HT-29 (cell line): ENCODE data around the gene POLR2F. TPM values are rescaled to one million over a fixed set of nuclear protein-coding genes. Genes with fewer than 3 reads are reported as not detected.
A peak's percentile ranks its signal among the peaks of the same experiment; 100 is the strongest.

Experiments used
- DNase-seq: peaks from one replicate; pipeline ENCODE4 v3.0.0-alpha.2; 2015; ENCODE audit warnings: low spot score
- total RNA-seq: library from RNA; depleted of rRNA; stranded (reverse); fragments of >200 nt; shearing (Covaris generic); gene quantifications from 2 replicates; pipeline ENCODE4 v1.2.3, GENCODE V29; 2014; rRNA removed

Gene POLR2F
- total RNA-seq, 1 experiment from 2014 or later = 122 TPM

- DNase-seq = no peak
These were observed 52.4 kb downstream of the POLR2F start for GRCh38 chr22:38005943-38006342.

- DNase-seq = no peak
These were observed 53.4 kb downstream of the POLR2F start for GRCh38 chr22:38006906-38007305.

- no peak for DNase-seq
These were observed 53.9 kb downstream of the POLR2F start for GRCh38 chr22:38007330-38007902.

- DNase-seq = no peak
These were observed 55.7 kb downstream of the POLR2F start for GRCh38 chr22:38009000-38009806.

- no peak for DNase-seq
These were observed 59.1 kb downstream of the POLR2F start for GRCh38 chr22:38012604-38013072.

- DNase-seq = no peak
These were observed 60.6 kb downstream of the POLR2F start for GRCh38 chr22:38014083-38014482.

- DNase-seq = peak; percentile 25
These were observed 63.0 kb downstream of the POLR2F start for GRCh38 chr22:38016182-38017151.

GRCh38 chr22:38017272-38017920, 63.9 kb downstream of the POLR2F start:
- peak; percentile 29 for DNase-seq

- DNase-seq = no peak
These were observed 64.7 kb downstream of the POLR2F start for GRCh38 chr22:38017939-38018885.

Other genes with a start within 250 kb of the POLR2F start
- gene GCAT, start 145.8 kb upstream of the POLR2F start, total RNA-seq = 23.5 and 29.6 TPM in 2 replicates
- gene GALR3, start 130.3 kb upstream of the POLR2F start, total RNA-seq = not detected in 2 replicates
- 17.8 and 19.6 TPM in 2 replicates for gene ANKRD54, start 109.4 kb upstream of the POLR2F start, total RNA-seq
- gene EIF3L, start 104.3 kb upstream of the POLR2F start, total RNA-seq = 219 and 230 TPM in 2 replicates
- 23.7 and 25.7 TPM in 2 replicates for gene MICALL1, start 47.4 kb upstream of the POLR2F start, total RNA-seq
- gene C22orf23, start 98 bp upstream of the POLR2F start, total RNA-seq = not detected in 2 replicates
- not detected in 2 replicates for gene SOX10, start 30.9 kb downstream of the POLR2F start, total RNA-seq
- gene PICK1, start 103.7 kb downstream of the POLR2F start, total RNA-seq = 49.5 and 52.5 TPM in 2 replicates
- gene SLC16A8, start 130.5 kb downstream of the POLR2F start, total RNA-seq = not detected in 2 replicates
- gene BAIAP2L2, start 157.0 kb downstream of the POLR2F start, total RNA-seq = 9.5 and 11.6 TPM in 2 replicates
- gene PLA2G6, start 228.1 kb downstream of the POLR2F start, total RNA-seq = 13.0 and 16.1 TPM in 2 replicates
- 78.7 and 91.5 TPM in 2 replicates for gene MAFF, start 248.3 kb downstream of the POLR2F start, total RNA-seq